Epithelial cell of esophagus (primary cell): Measurements from ENCODE around the gene PPP1R3E.

Experiments used
- DNase-seq: peaks from one replicate; pipeline ENCODE4 v3.0.0; 2010; ENCODE audit warnings: low read depth
- H3K4me3 ChIP-seq: 2 replicates; pipeline ENCODE4 v1.5.1; 2011; ENCODE audit warnings: mild to moderate bottlenecking, low read length, control low read depth
- CTCF ChIP-seq: IDR thresholded peaks from 2 replicates; pipeline ENCODE4 v1.5.1; 2011; ENCODE audit warnings: low read depth, mild to moderate bottlenecking, low read length, control low read depth, inconsistent platforms; ENCODE audit not compliant: insufficient read depth; ENCODE audit errors: missing control alignments

PPP1R3E gene

GRCh38 chr14:23308721-23309445 lies 6.2 kb upstream of the PPP1R3E start:
- H3K4me3 ChIP-seq: peak overlapping the region; percentile 90
- DNase-seq: no peak
- no peak for TF ChIP-seq CTCF

- peak; percentile 92 for DNase-seq
- H3K4me3 ChIP-seq: peak overlapping the region; percentile 90
- no peak for TF ChIP-seq CTCF
Measured at GRCh38 chr14:23307687-23308644, 5.3 kb upstream of the PPP1R3E start.

GRCh38 chr14:23307146-23307530 lies 4.5 kb upstream of the PPP1R3E start:
- TF ChIP-seq CTCF: no peak
- DNase-seq: peak; percentile 30
- H3K4me3 ChIP-seq: peak overlapping the region; percentile 90

- peak within 1 kb of the TSS; percentile 90 for H3K4me3 ChIP-seq
- TF ChIP-seq CTCF: no peak
- peak; percentile 92 for DNase-seq
Measured at GRCh38 chr14:23306412-23307145, 3.9 kb upstream of the PPP1R3E start, which contains the start of gene BCL2L2. TSS of gene BCL2L2 (plus strand) at chr14:23306833. CDS start at chr14:23307768, 935 bp downstream.

GRCh38 chr14:23301969-23302289 lies 730 bp downstream of the PPP1R3E start:
- DNase-seq: no peak
- H3K4me3 ChIP-seq: peak overlapping the region; percentile 62
- TF ChIP-seq CTCF: no peak

- H3K4me3 ChIP-seq: peak overlapping the region; percentile 74
- TF ChIP-seq CTCF: peak; percentile 54
- DNase-seq: peak; percentile 99
Measured at GRCh38 chr14:23301288-23301968, 1.2 kb downstream of the PPP1R3E start.
